GM12878 (cell line): ENCODE data around the gene ZCCHC18. TPM values are rescaled to one million over a fixed set of nuclear protein-coding genes. Genes with fewer than 3 reads are reported as not detected.
"Not testable (repeated sequence)": the region's sequence is repeated elsewhere in the genome, so short reads cannot be mapped to it uniquely, and the experiment has no call there.

Experiments used
- ATAC-seq: fragments of 200-7000 bp; cut with Tn5 transposase; 3 replicates; pipeline ENCODE4 v1.9.1; 2020; ENCODE audit warnings: mild to moderate bottlenecking, moderate library complexity
- BruUV-seq: library from RNA; stranded (reverse); fragments of 400-500 nt; replicated peaks from 2 replicates; lab custom pipeline; 2021; lab: Mats Ljungman, UMichigan
- CTCF ChIA-PET: fragments of 300-600 bp; sonication (Branson Sonifier 250); formaldehyde crosslinking; extraction: SDS; loops from one replicate; lab custom pipeline; 2021; ENCODE audit warnings: inconsistent platforms; lab: Yijun Ruan, JAX
- POLR2A ChIA-PET: fragments of 350-600 bp; formaldehyde crosslinking; extraction: SDS; loops from one replicate; lab custom pipeline; 2021; ENCODE audit warnings: inconsistent platforms; lab: Charles Lee
- RAD21 ChIA-PET: fragments of 300-600 bp; sonication (Branson Sonifier 250); formaldehyde crosslinking; loops from one replicate; lab custom pipeline; 2023; ENCODE audit warnings: antibody characterized with exemption; ENCODE audit not compliant: unreplicated experiment; lab: Charles Lee
- SMC1A ChIA-PET: fragments of 300-600 bp; sonication (Branson Sonifier 250); formaldehyde crosslinking; loops from one replicate; lab custom pipeline; 2023; ENCODE audit not compliant: unreplicated experiment, uncharacterized antibody; lab: Charles Lee
- DNase-seq: peaks from one replicate; pipeline ENCODE4 v3.0.0-alpha.2; 2011; ENCODE audit warnings: low read depth, low spot score
- FAIRE-seq: peaks from 3 replicates; lab custom pipeline; 2011; peaks lifted over from hg19 to GRCh38; lab: Jason Lieb, UNC
- H2AFZ ChIP-seq: 2 replicates; pipeline ENCODE4 v1.6.0; 2011; ENCODE audit warnings: low read depth, low read length, control low read depth; ENCODE audit not compliant: control insufficient read depth
- H3K27ac ChIP-seq: 2 replicates; pipeline ENCODE4 v1.5.1; 2011; ENCODE audit warnings: control low read depth; ENCODE audit not compliant: control insufficient read depth, insufficient read depth
- H3K27me3 ChIP-seq, 2 experiments: replicated peaks in 1 of 2; 2 replicates each; pipeline versions ENCODE4 v1.6.0 to v1.6.1; 2011; ENCODE audit warnings: low read length in 1 of 2; ENCODE audit not compliant: control insufficient read depth in 2 of 2, insufficient read depth in 2 of 2
- H3K36me3 ChIP-seq, 2 experiments: 2 replicates each; pipeline ENCODE4 v1.5.1; 2011; ENCODE audit warnings: low read length in 1 of 2; ENCODE audit not compliant: control insufficient read depth in 2 of 2, insufficient read depth in 2 of 2
- H3K4me1 ChIP-seq: 2 replicates; pipeline ENCODE4 v1.6.1; 2011; ENCODE audit warnings: mild to moderate bottlenecking, low read length, moderate library complexity, mixed read lengths; ENCODE audit not compliant: control insufficient read depth, insufficient read depth
- H3K4me2 ChIP-seq: 2 replicates; pipeline ENCODE4 v1.6.0; 2011; ENCODE audit warnings: control low read depth; ENCODE audit not compliant: control insufficient read depth, insufficient read depth
- H3K4me3 ChIP-seq: fragments of 200-600 bp; sonication (generic); 2 replicates; pipeline ENCODE4 v1.5.1; 2016
- H3K79me2 ChIP-seq: 2 replicates; pipeline ENCODE4 v1.6.0; 2011; ENCODE audit warnings: low read length; ENCODE audit not compliant: control insufficient read depth, insufficient read depth
- H3K9ac ChIP-seq: 2 replicates; pipeline ENCODE4 v1.8.0; 2011; ENCODE audit warnings: low read length, control low read depth, mixed read lengths; ENCODE audit not compliant: control insufficient read depth, insufficient read depth
- H3K9me3 ChIP-seq: replicated peaks from 3 replicates; pipeline ENCODE4 v1.5.1; 2011; ENCODE audit warnings: mild to moderate bottlenecking, low read length; ENCODE audit not compliant: control insufficient read depth, insufficient read depth
- H4K20me1 ChIP-seq: 2 replicates; pipeline ENCODE4 v1.6.0; 2011; ENCODE audit not compliant: control insufficient read depth, insufficient read depth
- BCLAF1 ChIP-seq: fragments of 450-650 bp; IDR thresholded peaks from 2 replicates; pipeline ENCODE4 v1.6.1; 2017; ENCODE audit warnings: antibody characterized with exemption, mild to moderate bottlenecking, moderate library complexity
- RAD51 ChIP-seq: fragments of 450-650 bp; IDR thresholded peaks from 2 replicates; pipeline ENCODE4 v1.6.1; 2016; ENCODE audit warnings: moderate library complexity, mild to moderate bottlenecking, inconsistent platforms
- RUNX3 ChIP-seq: IDR thresholded peaks from 2 replicates; pipeline ENCODE4 v1.6.1; 2012; ENCODE audit warnings: low read length, inconsistent platforms
- SREBF1 ChIP-seq: IDR thresholded peaks from 2 replicates; pipeline ENCODE4 v1.6.1; 2012; ENCODE audit warnings: mild to moderate bottlenecking, low read length
- WGBS: methylation state at CpG from one replicate; pipeline ENCODE4 v1.1.6; 2016; ENCODE audit warnings: low lambda C conversion rate; ENCODE audit not compliant: insufficient replicate concordance, insufficient coverage; ENCODE audit errors: missing lambda C conversion rate; 5-methylcytosine and 5-hydroxymethylcytosine counted together
- in situ Hi-C: fragments of 300-500 bp; cut with MboI; formaldehyde crosslinking; loops from 9 replicates; pipeline ENCODE4 v1.14.3; 2018; ENCODE audit warnings: mixed read lengths
- intact Hi-C: fragments of 100-400 bp; cut with micrococcal nuclease; formaldehyde crosslinking; loops from one replicate; pipeline ENCODE4 v1.14.2; 2022; ENCODE audit not compliant: unreplicated experiment
- polyA plus RNA-seq, 11 experiments: library from polyadenylated mRNA; depleted of rRNA in 4 of 11; unstranded in 6 of 11; stranded (reverse) in 5 of 11; fragments of >200 nt; fragmentation: Nextera tagmentation in 4 of 11; fragmentation: Illumina TruSeq in 1 of 11; extraction: Ambion mirVana in 4 of 11; extraction: Trizol in 1 of 11; gene quantifications; 1 replicate in 1 of 11; 2 replicates in 10 of 11; pipeline versions ENCODE4 v1.2.1 to v1.2.3, GENCODE V29; 2011 to 2016; ENCODE audit warnings: inconsistent platforms in 2 of 11, missing spikeins in 2 of 11, low read depth in 1 of 11
- total RNA-seq, 4 experiments: library from RNA; depleted of rRNA in 3 of 4; stranded (reverse); fragments of >200 nt in 3 of 4; fragmentation: Illumina TruSeq in 1 of 4; extraction: Trizol in 1 of 4; gene quantifications; 2 replicates each; pipeline versions ENCODE4 v1.2.1 to v1.2.3, GENCODE V29; 2013 to 2021
- TF ChIP-seq, protein P1 (sequence below): fragments of 450-650 bp; IDR thresholded peaks from 2 replicates; pipeline ENCODE4 v1.6.1; 2017; ENCODE audit warnings: low read depth, mild to moderate bottlenecking, moderate library complexity

ZCCHC18 gene
- total and polyA plus RNA-seq, 10 of the 15 experiments (the other 5 are each of a cell fraction or from before 2014, with no cell fraction given) = 1.0 to 4.2 (median 2.3) TPM

DNA sequence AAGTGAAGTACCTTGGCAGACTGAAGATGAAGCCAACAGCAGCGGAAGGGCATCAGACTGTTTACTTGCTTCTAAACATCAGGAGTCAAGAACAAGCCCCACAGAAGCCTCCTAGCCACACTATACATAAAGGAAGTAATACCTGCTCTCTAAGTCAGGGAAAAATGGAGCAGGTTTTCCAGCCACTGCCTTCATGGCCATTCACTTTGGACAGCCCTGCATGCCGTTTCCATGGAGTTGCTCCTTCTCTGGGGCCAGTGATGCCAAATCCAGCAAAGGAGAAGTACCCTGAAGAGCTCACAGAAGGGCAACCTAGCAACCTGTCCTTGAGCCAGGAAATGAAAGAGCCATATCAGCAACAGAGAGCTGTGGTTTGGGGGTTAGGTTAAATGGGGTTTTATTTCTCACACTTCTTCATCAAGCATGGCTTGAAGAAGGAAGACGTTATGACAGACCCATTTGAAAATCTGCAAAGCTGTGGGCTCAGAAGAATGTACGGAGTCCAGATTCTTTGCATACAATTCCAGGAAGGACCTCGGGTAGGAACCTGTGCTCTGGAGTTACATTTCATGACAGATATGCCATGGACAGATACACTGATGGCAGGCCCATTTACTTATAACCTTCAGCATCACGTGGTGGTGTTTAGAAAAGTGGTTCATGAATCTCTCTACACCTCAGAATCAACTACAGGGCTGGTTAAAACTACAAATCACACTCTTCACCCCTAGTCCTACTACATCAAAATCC, 1.7 kb upstream of the ZCCHC18 start:
- TSS peak; percentile 70 for BruUV-seq
- H3K4me3 ChIP-seq, H3K27ac ChIP-seq, H3K9ac ChIP-seq, H3K9me3 ChIP-seq, H4K20me1 ChIP-seq, H3K27me3 ChIP-seq, in situ Hi-C loops, H3K79me2 ChIP-seq, H3K4me1 ChIP-seq, H2AFZ ChIP-seq, DNase-seq, H3K36me3 ChIP-seq, POLR2A ChIA-PET: not testable (repeated sequence)
- H3K4me2 ChIP-seq = peak overlapping the region; percentile 31; the same call in 1 of the 2 replicates
- FAIRE-seq = peak; percentile 84
- RAD21 ChIA-PET = interaction anchor here (3.1 kb wide), 1 partner anchor 11 kb away, joined by 19 read pairs; no protein-coding TSS in a partner anchor
- SMC1A ChIA-PET = interaction anchor here (2.0 kb wide), 1 partner anchor 46 kb away, joined by 6 read pairs; the partner anchor contains the start of gene SLC25A53
- TF ChIP-seq RAD51 (peak; percentile 40; the same call in 1 of the 2 replicates), RUNX3 (0 out of 2 replicates have a peak, but pooled peaks have one; percentile 10)
- CTCF ChIA-PET = interaction anchor here (0.7 to 2.9 kb wide), 6 partner anchors 10 to 266 kb away, joined by 3 to 14 read pairs (median 4); no protein-coding TSS in a partner anchor
- 14% methylated on average over 6 of the region's 6 CpGs for WGBS
- peak; percentile 49 for ATAC-seq
- intact Hi-C loops = loop anchor here (5.0 kb wide), 2 partner anchors 263 to 423 kb away; partner anchors contain the start of gene MORF4L2

DNA sequence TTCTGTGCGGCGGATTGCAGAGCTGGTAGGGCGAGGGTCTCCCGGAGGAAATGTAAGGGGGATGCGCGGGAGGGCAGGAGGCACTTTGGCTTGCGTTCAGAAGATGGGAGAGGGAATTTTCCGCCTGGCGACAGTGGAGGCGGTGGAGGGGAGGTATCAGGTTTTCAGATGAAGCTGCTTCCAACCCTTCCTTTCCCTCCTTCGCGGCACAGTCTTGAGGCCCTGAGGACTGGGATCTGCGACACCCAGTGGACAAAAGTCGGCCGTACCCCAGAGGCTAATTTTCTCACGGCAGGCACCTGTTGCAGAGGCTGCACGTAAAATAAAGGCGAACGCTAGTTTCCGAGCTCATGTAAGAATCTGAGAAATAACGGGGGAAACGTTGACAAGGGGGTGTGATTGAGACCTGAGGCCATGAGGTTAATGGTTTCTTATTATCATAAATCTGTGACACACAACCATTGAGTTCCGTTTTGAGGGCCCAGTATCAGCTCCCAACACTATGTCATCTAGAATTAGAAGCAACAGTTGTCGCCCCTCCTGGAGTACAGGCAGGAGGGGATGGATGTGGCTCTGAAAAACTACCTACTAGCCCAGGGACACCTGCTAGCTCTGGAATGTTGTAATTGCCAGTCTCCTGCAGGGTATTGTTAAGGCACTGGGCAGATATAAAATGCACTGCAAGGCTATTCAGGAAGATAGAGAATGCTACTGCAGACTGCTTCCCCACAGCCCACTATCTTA, 1.1 kb downstream of the ZCCHC18 start:
- ChIA-PET RAD21 (interaction anchor here (1.2 to 3.1 kb wide), 5 partner anchors 10 to 268 kb away, joined by 3 to 19 read pairs (median 4); partner anchors contain the start of gene SLC25A53), CTCF (interaction anchor here (0.6 to 2.9 kb wide), 12 partner anchors 10 to 334 kb away, joined by 3 to 17 read pairs (median 5); no protein-coding TSS in a partner anchor), SMC1A (interaction anchor here (1.2 to 2.6 kb wide), 3 partner anchors 14 to 268 kb away, joined by 6 to 19 read pairs (median 8); partner anchors contain the start of gene SLC25A53), POLR2A (interaction anchor here (1.1 kb wide), 1 partner anchor 14 kb away, joined by 3 read pairs; no protein-coding TSS in a partner anchor)
- BruUV-seq = TSS peak; percentile 78
- ATAC-seq = peak; percentile 72
- intact Hi-C loops (loop anchor here (1.0 to 5.0 kb wide), 3 partner anchors 15 to 426 kb away; partner anchors contain the start of gene MORF4L2), in situ Hi-C loops (no loop called here)
- Histone ChIP-seq H3K4me1 (no peaks in the 10 kb centered on the region), H3K4me3 (peak overlapping the region; percentile 61; the same call in 1 of the 2 replicates), H3K36me3 (no peaks in the 10 kb centered on the region), H3K9me3 (no peaks in the 10 kb centered on the region), H3K27me3 (no peaks in the 10 kb centered on the region), H3K27ac (no peak overlapping the region), H3K9ac (no peak overlapping the region; the same call in 1 of the 2 replicates), H3K4me2 (peak overlapping the region; percentile 62), H2AFZ (peak overlapping the region; percentile 24; the same call in 1 of the 2 replicates), H4K20me1 (no peaks in the 10 kb centered on the region), H3K79me2 (no peaks in the 10 kb centered on the region)
- FAIRE-seq = no peak
- 33% methylated on average over 22 of the region's 24 CpGs for WGBS
- DNase-seq = no peak
- TF ChIP-seq BCLAF1 = no peak
- TF ChIP-seq, protein P1, sequence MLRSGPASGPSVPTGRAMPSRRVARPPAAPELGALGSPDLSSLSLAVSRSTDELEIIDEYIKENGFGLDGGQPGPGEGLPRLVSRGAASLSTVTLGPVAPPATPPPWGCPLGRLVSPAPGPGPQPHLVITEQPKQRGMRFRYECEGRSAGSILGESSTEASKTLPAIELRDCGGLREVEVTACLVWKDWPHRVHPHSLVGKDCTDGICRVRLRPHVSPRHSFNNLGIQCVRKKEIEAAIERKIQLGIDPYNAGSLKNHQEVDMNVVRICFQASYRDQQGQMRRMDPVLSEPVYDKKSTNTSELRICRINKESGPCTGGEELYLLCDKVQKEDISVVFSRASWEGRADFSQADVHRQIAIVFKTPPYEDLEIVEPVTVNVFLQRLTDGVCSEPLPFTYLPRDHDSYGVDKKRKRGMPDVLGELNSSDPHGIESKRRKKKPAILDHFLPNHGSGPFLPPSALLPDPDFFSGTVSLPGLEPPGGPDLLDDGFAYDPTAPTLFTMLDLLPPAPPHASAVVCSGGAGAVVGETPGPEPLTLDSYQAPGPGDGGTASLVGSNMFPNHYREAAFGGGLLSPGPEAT = no peak
- TF ChIP-seq SREBF1 = no peak
